HL-60 (cell line): ENCODE results near the gene FN3K.

Experiments used
- DNase-seq, 2 experiments: peaks; one replicate each; pipeline ENCODE4 v3.0.0-alpha.2; 2010 to 2020; ENCODE audit warnings: low read depth in 1 of 2, low spot score in 1 of 2
- H3K27ac ChIP-seq: fragments of 250-450 bp; sonication (Bioruptor Pico); replicated peaks from 2 replicates; pipeline ENCODE4 v1.5.1; 2020; ENCODE audit warnings: mild to moderate bottlenecking, moderate library complexity
- H3K27me3 ChIP-seq: fragments of 250-450 bp; sonication (Bioruptor Pico); 2 replicates; pipeline ENCODE4 v1.5.1; 2021; ENCODE audit warnings: mild to moderate bottlenecking, moderate library complexity; ENCODE audit not compliant: insufficient read depth, poor library complexity, severe bottlenecking
- H3K4me3 ChIP-seq: replicated peaks from 2 replicates; pipeline ENCODE4 v1.5.1; 2011; ENCODE audit warnings: mild to moderate bottlenecking, control low read depth, low read length; ENCODE audit not compliant: insufficient read depth
- GABPA ChIP-seq: IDR thresholded peaks from 2 replicates; pipeline ENCODE4 v1.6.1; 2012; ENCODE audit warnings: low read depth
- POLR2AphosphoS5 ChIP-seq: IDR thresholded peaks from 2 replicates; pipeline ENCODE4 v1.6.1; 2012; ENCODE audit warnings: low read depth
- SPI1 ChIP-seq: IDR thresholded peaks from 2 replicates; pipeline ENCODE4 v1.6.1; 2012; ENCODE audit warnings: low read depth, mild to moderate bottlenecking, borderline replicate concordance
- TF ChIP-seq, protein P1 (sequence below): IDR thresholded peaks from one replicate; pipeline ENCODE4 v1.5.1; 2011; ENCODE audit warnings: low read length, control low read depth, inconsistent platforms; ENCODE audit not compliant: insufficient read depth
- TF ChIP-seq, protein P2 (sequence below): IDR thresholded peaks from 2 replicates; pipeline ENCODE4 v1.6.1; 2012; ENCODE audit warnings: low read depth; ENCODE audit not compliant: insufficient replicate concordance

FN3K gene

DNA sequence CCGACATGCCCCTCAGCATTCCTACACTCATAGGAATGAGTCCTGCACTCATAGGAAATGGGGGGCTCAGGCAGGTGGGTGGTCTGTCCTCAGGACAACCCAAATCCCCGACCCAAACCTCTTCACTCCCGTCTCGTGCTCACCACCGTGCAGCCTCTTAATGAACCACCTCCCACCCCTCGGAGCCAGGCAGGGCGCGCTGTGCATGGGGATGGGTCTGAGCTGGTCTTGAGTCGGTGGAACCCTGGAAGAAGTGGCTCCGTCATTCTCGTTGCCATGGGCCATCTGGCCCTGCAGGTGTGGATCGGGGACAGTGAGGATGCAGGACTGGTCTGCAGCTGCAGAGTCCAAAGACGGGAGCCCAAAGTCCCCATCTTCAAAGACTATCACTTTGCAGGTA is 30.5 kb upstream of the FN3K start:
- H3K4me3 ChIP-seq = no peak overlapping the region
- no peaks in the 10 kb centered on the region for H3K27me3 ChIP-seq
- H3K27ac ChIP-seq = no peak overlapping the region
- no peak for TF ChIP-seq SPI1
- TF ChIP-seq, protein P1, sequence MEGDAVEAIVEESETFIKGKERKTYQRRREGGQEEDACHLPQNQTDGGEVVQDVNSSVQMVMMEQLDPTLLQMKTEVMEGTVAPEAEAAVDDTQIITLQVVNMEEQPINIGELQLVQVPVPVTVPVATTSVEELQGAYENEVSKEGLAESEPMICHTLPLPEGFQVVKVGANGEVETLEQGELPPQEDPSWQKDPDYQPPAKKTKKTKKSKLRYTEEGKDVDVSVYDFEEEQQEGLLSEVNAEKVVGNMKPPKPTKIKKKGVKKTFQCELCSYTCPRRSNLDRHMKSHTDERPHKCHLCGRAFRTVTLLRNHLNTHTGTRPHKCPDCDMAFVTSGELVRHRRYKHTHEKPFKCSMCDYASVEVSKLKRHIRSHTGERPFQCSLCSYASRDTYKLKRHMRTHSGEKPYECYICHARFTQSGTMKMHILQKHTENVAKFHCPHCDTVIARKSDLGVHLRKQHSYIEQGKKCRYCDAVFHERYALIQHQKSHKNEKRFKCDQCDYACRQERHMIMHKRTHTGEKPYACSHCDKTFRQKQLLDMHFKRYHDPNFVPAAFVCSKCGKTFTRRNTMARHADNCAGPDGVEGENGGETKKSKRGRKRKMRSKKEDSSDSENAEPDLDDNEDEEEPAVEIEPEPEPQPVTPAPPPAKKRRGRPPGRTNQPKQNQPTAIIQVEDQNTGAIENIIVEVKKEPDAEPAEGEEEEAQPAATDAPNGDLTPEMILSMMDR = no peak
- TF ChIP-seq GABPA = no peak
- TF ChIP-seq, protein P2, sequence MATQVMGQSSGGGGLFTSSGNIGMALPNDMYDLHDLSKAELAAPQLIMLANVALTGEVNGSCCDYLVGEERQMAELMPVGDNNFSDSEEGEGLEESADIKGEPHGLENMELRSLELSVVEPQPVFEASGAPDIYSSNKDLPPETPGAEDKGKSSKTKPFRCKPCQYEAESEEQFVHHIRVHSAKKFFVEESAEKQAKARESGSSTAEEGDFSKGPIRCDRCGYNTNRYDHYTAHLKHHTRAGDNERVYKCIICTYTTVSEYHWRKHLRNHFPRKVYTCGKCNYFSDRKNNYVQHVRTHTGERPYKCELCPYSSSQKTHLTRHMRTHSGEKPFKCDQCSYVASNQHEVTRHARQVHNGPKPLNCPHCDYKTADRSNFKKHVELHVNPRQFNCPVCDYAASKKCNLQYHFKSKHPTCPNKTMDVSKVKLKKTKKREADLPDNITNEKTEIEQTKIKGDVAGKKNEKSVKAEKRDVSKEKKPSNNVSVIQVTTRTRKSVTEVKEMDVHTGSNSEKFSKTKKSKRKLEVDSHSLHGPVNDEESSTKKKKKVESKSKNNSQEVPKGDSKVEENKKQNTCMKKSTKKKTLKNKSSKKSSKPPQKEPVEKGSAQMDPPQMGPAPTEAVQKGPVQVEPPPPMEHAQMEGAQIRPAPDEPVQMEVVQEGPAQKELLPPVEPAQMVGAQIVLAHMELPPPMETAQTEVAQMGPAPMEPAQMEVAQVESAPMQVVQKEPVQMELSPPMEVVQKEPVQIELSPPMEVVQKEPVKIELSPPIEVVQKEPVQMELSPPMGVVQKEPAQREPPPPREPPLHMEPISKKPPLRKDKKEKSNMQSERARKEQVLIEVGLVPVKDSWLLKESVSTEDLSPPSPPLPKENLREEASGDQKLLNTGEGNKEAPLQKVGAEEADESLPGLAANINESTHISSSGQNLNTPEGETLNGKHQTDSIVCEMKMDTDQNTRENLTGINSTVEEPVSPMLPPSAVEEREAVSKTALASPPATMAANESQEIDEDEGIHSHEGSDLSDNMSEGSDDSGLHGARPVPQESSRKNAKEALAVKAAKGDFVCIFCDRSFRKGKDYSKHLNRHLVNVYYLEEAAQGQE = no peak
- no peak for TF ChIP-seq POLR2AphosphoS5
- DNase-seq = no peak

- TF ChIP-seq GABPA (no peak), SPI1 (no peak), POLR2AphosphoS5 (no peak)
- TF ChIP-seq, protein P2 = no peak
- TF ChIP-seq, protein P1 = no peak
- H3K27ac ChIP-seq = no peak overlapping the region
- no peaks in the 10 kb centered on the region for H3K27me3 ChIP-seq
- no peak overlapping the region for H3K4me3 ChIP-seq
- DNase-seq = no peak
Measured at GRCh38 chr17:82705756-82706155, 29.7 kb upstream of the FN3K start.

DNA sequence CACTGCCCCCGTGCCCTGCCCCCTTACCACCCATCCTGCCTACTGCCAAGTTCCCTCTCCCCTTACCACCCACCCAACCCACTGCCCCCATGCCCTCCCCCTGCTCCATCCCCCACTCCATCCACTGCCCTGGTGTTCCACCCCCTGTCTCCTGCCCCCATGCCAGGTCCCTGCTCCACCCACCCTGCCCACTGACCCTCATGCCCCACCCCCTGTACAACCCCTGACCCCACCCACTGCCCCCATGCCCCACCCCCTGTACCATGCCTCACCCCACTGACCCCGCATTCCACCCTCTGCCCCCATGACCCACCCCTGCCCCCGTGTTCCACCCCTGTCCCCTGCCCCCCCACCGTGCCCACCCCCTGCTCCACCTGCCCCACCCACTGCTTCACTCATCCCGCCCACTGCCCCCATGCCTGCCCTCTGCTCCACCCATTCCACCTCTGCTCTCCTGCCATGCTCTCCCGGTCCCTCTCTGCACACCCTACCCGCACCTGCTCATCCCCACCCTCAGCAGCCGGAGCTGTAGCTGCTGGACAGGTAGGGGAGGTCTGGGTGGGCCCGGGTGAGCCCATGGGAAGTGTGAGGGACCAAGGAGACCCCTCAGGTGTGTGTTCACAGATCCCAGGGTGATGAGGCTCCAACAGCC is 26.3 kb upstream of the FN3K start:
- no peak overlapping the region for H3K4me3 ChIP-seq
- no peak overlapping the region for H3K27ac ChIP-seq
- no peak for DNase-seq
- TF ChIP-seq GABPA (no peak), SPI1 (no peak), POLR2AphosphoS5 (no peak)
- TF ChIP-seq, protein P1 = no peak
- TF ChIP-seq, protein P2 = no peak
- H3K27me3 ChIP-seq = no peaks in the 10 kb centered on the region
